ENCODE measurements around the gene DYSF.

Gene DYSF

GRCh38 chr2:71513096-71513495 is 59.7 kb downstream of the DYSF start:
- Histone ChIP-seq H3K4me1 (ENCODE audit: control insufficient read depth, low read length) (no peaks in the 10 kb centered on the region), H3K27me3 (ENCODE audit: control insufficient read depth, low read length) (peaks cover 13% of the 10 kb centered on the region), H3K9me2 (replicated peaks; ENCODE audit: control insufficient read depth, low read length) (no peaks in the 10 kb centered on the region), H3K4me3 (ENCODE audit: low read length) (no peak overlapping the region), H3K36me3 (ENCODE audit: control insufficient read depth, low read length) (no peaks in the 10 kb centered on the region), H3K9me3 (ENCODE audit: control insufficient read depth, insufficient read depth, low read length) (no peaks in the 10 kb centered on the region), H4K20me1 (ENCODE audit: control insufficient read depth, insufficient read depth, low read depth, low read length) (no peaks in the 10 kb centered on the region; the same call in 1 of the 2 replicates), H3K27ac (ENCODE audit: low read depth, low read length) (no peak overlapping the region), H3F3A (ENCODE audit: control insufficient read depth, insufficient read depth) (no peaks in the 10 kb centered on the region), H3K79me2 (ENCODE audit: control insufficient read depth, low read length) (no peaks in the 10 kb centered on the region), H3K4me2 (ENCODE audit: low read length) (no peak overlapping the region)
- TF ChIP-seq EZH2phosphoT487 (IDR thresholded peaks at IDR 0.05; ENCODE audit: borderline replicate concordance, low read length) (no peak), CTCF (IDR thresholded peaks at IDR 0.05; ENCODE audit: low read depth, low read length, poor library complexity, severe bottlenecking) (no peak)

GRCh38 chr2:71513721-71514120 is 60.4 kb downstream of the DYSF start:
- Histone ChIP-seq H3K9me3 (ENCODE audit: control insufficient read depth, insufficient read depth, low read length) (no peaks in the 10 kb centered on the region), H3K4me2 (ENCODE audit: low read length) (no peak overlapping the region), H3K4me3 (ENCODE audit: low read length) (no peak overlapping the region), H3K27ac (ENCODE audit: low read depth, low read length) (no peak overlapping the region), H3K27me3 (ENCODE audit: control insufficient read depth, low read length) (peaks cover 13% of the 10 kb centered on the region), H3K36me3 (ENCODE audit: control insufficient read depth, low read length) (no peaks in the 10 kb centered on the region), H3K4me1 (ENCODE audit: control insufficient read depth, low read length) (no peaks in the 10 kb centered on the region), H3K79me2 (ENCODE audit: control insufficient read depth, low read length) (no peaks in the 10 kb centered on the region), H3K9me2 (replicated peaks; ENCODE audit: control insufficient read depth, low read length) (no peaks in the 10 kb centered on the region), H3F3A (ENCODE audit: control insufficient read depth, insufficient read depth) (no peaks in the 10 kb centered on the region), H4K20me1 (ENCODE audit: control insufficient read depth, insufficient read depth, low read depth, low read length) (no peaks in the 10 kb centered on the region; the same call in 1 of the 2 replicates)
- no peak for TF ChIP-seq CTCF (IDR thresholded peaks at IDR 0.05; ENCODE audit: low read depth, low read length, poor library complexity, severe bottlenecking)
- TF ChIP-seq EZH2phosphoT487 (IDR thresholded peaks at IDR 0.05; ENCODE audit: borderline replicate concordance, low read length) = no peak

- TF ChIP-seq EZH2phosphoT487 (IDR thresholded peaks at IDR 0.05; ENCODE audit: borderline replicate concordance, low read length) = no peak
- no peak for TF ChIP-seq CTCF (IDR thresholded peaks at IDR 0.05; ENCODE audit: low read depth, low read length, poor library complexity, severe bottlenecking)
- H3K36me3 ChIP-seq (ENCODE audit: control insufficient read depth, low read length) = no peaks in the 10 kb centered on the region
- no peaks in the 10 kb centered on the region for H3K9me3 ChIP-seq (ENCODE audit: control insufficient read depth, insufficient read depth, low read length)
- no peak overlapping the region for H3K4me2 ChIP-seq (ENCODE audit: low read length)
- no peaks in the 10 kb centered on the region for H3K79me2 ChIP-seq (ENCODE audit: control insufficient read depth, low read length)
- no peaks in the 10 kb centered on the region for H3K4me1 ChIP-seq (ENCODE audit: control insufficient read depth, low read length)
- H3F3A ChIP-seq (ENCODE audit: control insufficient read depth, insufficient read depth) = no peaks in the 10 kb centered on the region
- no peaks in the 10 kb centered on the region for H3K9me2 ChIP-seq (replicated peaks; ENCODE audit: control insufficient read depth, low read length)
- no peaks in the 10 kb centered on the region; the same call in 1 of the 2 replicates for H4K20me1 ChIP-seq (ENCODE audit: control insufficient read depth, insufficient read depth, low read depth, low read length)
- H3K27ac ChIP-seq (ENCODE audit: low read depth, low read length) = no peak overlapping the region
- peaks cover 8% of the 10 kb centered on the region; the same call in 1 of the 2 replicates for H3K27me3 ChIP-seq (ENCODE audit: control insufficient read depth, low read length)
- H3K4me3 ChIP-seq (ENCODE audit: low read length) = no peak overlapping the region
Measured at GRCh38 chr2:71516253-71516888, 63.0 kb downstream of the DYSF start.
